GM12865 (cell line): ENCODE measurements around the gene PLCL2.

Experiments
- DNase-seq: peaks from one replicate; pipeline ENCODE4 v3.0.0; 2010; ENCODE audit warnings: low read depth
- H3K4me3 ChIP-seq: 2 replicates; pipeline ENCODE4 v1.5.1; 2011; ENCODE audit warnings: mild to moderate bottlenecking, low read depth, low read length, control low read depth
- TF ChIP-seq, protein P1 (sequence below): IDR thresholded peaks from 2 replicates; pipeline ENCODE4 v1.5.1; 2011; ENCODE audit warnings: low read length, control low read depth, low read depth, inconsistent platforms; ENCODE audit not compliant: insufficient read depth; ENCODE audit errors: missing control alignments

The PLCL2 gene

DNA sequence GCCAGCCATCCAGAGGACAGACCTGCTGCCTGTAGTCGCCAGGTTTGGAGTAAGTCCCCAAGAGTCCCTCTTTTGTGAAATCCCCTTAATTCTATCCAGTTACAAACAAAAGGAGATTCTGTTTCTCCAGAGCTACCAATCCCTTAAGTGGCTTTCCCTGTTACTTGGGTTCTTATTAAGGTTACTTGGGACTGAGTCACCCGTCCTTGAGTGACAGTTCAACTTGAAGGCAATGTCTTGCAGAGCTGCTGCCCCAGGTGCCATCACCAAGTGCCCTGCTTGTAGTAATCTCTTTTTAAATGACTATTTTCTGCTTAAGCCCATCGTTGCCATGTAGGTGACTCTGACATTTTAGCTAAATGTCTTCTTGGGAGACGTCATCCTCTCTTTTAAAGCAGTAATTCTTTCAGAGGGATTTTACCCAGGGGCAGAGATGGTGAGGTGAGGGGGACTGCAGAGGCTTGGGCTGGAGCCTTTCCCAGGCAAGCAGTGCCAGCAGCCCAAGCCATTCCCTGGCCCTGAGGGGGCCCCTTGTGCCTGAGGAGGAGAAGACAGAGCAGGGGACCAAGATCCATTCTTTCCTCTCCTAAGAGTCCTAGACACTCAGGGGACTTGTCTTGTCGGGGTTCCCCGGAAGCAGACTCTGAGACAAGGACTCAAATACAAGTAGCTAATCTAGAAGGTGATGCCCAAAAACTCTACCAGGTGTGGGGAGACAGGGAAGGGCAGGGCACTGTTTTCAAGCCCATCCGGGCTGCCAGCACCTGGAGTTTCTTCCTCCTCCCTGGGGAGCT is 253.7 kb downstream of the PLCL2 start:
- H3K4me3 ChIP-seq: no peak overlapping the region
- no peak for DNase-seq
- TF ChIP-seq, protein P1, sequence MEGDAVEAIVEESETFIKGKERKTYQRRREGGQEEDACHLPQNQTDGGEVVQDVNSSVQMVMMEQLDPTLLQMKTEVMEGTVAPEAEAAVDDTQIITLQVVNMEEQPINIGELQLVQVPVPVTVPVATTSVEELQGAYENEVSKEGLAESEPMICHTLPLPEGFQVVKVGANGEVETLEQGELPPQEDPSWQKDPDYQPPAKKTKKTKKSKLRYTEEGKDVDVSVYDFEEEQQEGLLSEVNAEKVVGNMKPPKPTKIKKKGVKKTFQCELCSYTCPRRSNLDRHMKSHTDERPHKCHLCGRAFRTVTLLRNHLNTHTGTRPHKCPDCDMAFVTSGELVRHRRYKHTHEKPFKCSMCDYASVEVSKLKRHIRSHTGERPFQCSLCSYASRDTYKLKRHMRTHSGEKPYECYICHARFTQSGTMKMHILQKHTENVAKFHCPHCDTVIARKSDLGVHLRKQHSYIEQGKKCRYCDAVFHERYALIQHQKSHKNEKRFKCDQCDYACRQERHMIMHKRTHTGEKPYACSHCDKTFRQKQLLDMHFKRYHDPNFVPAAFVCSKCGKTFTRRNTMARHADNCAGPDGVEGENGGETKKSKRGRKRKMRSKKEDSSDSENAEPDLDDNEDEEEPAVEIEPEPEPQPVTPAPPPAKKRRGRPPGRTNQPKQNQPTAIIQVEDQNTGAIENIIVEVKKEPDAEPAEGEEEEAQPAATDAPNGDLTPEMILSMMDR: no peak
